Upper lobe of left lung (tissue), 4 donors: ENCODE measurements around the gene TMCO4.
A peak's percentile ranks its signal among the peaks of the same experiment; 100 is the strongest.

Experiments used
- CTCF ChIP-seq, 6 experiments: fragments of 450-650 bp in 4 of 6; fragments of 200-600 bp in 2 of 6; sonication (generic) in 2 of 6; IDR thresholded peaks; one replicate each; pipeline ENCODE4 v1.5.1; 2016 to 2019; ENCODE audit warnings: antibody characterized with exemption in 6 of 6
- POLR2AphosphoS5 ChIP-seq, 2 donors: sonication (generic); formaldehyde crosslinking; IDR thresholded peaks; one replicate each; pipeline ENCODE4 v1.5.1; 2017; ENCODE audit warnings: antibody characterized with exemption in 2 of 2

- no peak for TF ChIP-seq CTCF (IDR thresholded peaks at IDR 0.05)
- TF ChIP-seq POLR2AphosphoS5 (IDR thresholded peaks at IDR 0.05): peak in 1 of 2 donors; percentile 29
These were observed 155.9 kb downstream of the TMCO4 start, which contains the start of gene NBL1 for GRCh38 chr1:19643602-19644394.
